Activated CD8-positive, alpha-beta memory T cell treated with anti-CD3 and anti-CD28 coated beads, Interleukin-2, amount 10 ng/mL, durations not matched to agents 7 days and 5 days (primary cell): Measurements from ENCODE around the gene RTKN. TPM values are rescaled to one million over a fixed set of nuclear protein-coding genes. Genes with fewer than 3 reads are reported as not detected.

Source experiments
- ATAC-seq: fragments of 150-1000 bp; cut with Tn5 transposase; one replicate; pipeline ENCODE4 v1.10.0; 2021; ENCODE audit warnings: moderate library complexity
- CTCF ChIA-PET: fragments of 350-600 bp; sonication (Branson Sonifier 250); formaldehyde crosslinking; loops from one replicate; lab custom pipeline; 2021; ENCODE audit warnings: antibody characterized with exemption; lab: Charles Lee
- DNase-seq: peaks from one replicate; pipeline ENCODE4 v3.0.0-alpha.2; 2020
- H3K27ac Mint-ChIP-seq: one replicate; pipeline ENCODE4 v1.8.0; 2021; ENCODE audit warnings: mild to moderate bottlenecking, mixed read lengths
- H3K27me3 Mint-ChIP-seq: one replicate; pipeline ENCODE4 v1.8.0; 2021; ENCODE audit warnings: mixed read lengths
- H3K36me3 Mint-ChIP-seq: one replicate; pipeline ENCODE4 v1.8.0; 2021; ENCODE audit warnings: mild to moderate bottlenecking, mixed read lengths
- H3K4me1 Mint-ChIP-seq: one replicate; pipeline ENCODE4 v1.8.0; 2021; ENCODE audit warnings: mixed read lengths
- H3K4me3 Mint-ChIP-seq: one replicate; pipeline ENCODE4 v1.8.0; 2021; ENCODE audit warnings: mild to moderate bottlenecking, moderate library complexity, mixed read lengths
- H3K9me3 Mint-ChIP-seq: one replicate; pipeline ENCODE4 v1.8.0; 2022; ENCODE audit warnings: low read depth, mixed read lengths
- total RNA-seq, 2 experiments: library from RNA; stranded (reverse); gene quantifications; one replicate each; pipeline ENCODE4 v1.2.3, GENCODE V29; 2021

The RTKN gene
- total RNA-seq, 2 experiments from 2014 or later = 0.50 to 1.9 TPM

- no peak for ATAC-seq
- H3K27ac Mint-ChIP-seq = no peak overlapping the region
- peaks cover 22% of the 10 kb centered on the region for H3K4me1 Mint-ChIP-seq
- CTCF ChIA-PET = interaction anchor here (1.0 to 1.6 kb wide), 3 partner anchors 16 to 36 kb away, joined by 3 read pairs; no protein-coding TSS in a partner anchor
- H3K36me3 Mint-ChIP-seq = no peaks in the 10 kb centered on the region
- peaks cover 21% of the 10 kb centered on the region for H3K27me3 Mint-ChIP-seq
- H3K4me3 Mint-ChIP-seq = no peak overlapping the region
- DNase-seq = no peak
- no peaks in the 10 kb centered on the region for H3K9me3 Mint-ChIP-seq
Measured at GRCh38 chr2:74415762-74416395, 25.9 kb downstream of the RTKN start.

GRCh38 chr2:74414881-74415761, 26.6 kb downstream of the RTKN start:
- Mint-ChIP-seq H3K4me3 (no peak overlapping the region), H3K27ac (no peak overlapping the region)

GRCh38 chr2:74414441-74414840, 27.3 kb downstream of the RTKN start:
- no peak overlapping the region for H3K4me3 Mint-ChIP-seq
- CTCF ChIA-PET = interaction anchor here (0.9 to 1.2 kb wide), 2 partner anchors 13 to 23 kb away, joined by 3 read pairs; no protein-coding TSS in a partner anchor
- DNase-seq (no peak), ATAC-seq (no peak)
- peaks cover 20% of the 10 kb centered on the region for H3K27me3 Mint-ChIP-seq
- H3K27ac Mint-ChIP-seq = no peak overlapping the region
- H3K4me1 Mint-ChIP-seq = peaks cover 16% of the 10 kb centered on the region
- H3K9me3 Mint-ChIP-seq = no peaks in the 10 kb centered on the region
- no peaks in the 10 kb centered on the region for H3K36me3 Mint-ChIP-seq

More at GRCh38 chr2:74414881-74415761, 26.6 kb downstream of the RTKN start:
- Mint-ChIP-seq H3K36me3 (no peaks in the 10 kb centered on the region), H3K4me1 (peaks cover 18% of the 10 kb centered on the region), H3K27me3 (peaks cover 20% of the 10 kb centered on the region), H3K9me3 (no peaks in the 10 kb centered on the region)
- CTCF ChIA-PET = interaction anchor here (0.9 to 1.6 kb wide), 4 partner anchors 14 to 37 kb away, joined by 3 read pairs; no protein-coding TSS in a partner anchor
- DNase-seq = no peak
- ATAC-seq = peak; percentile 37

GRCh38 chr2:74413001-74413698, 28.6 kb downstream of the RTKN start:
- ATAC-seq (no peak), DNase-seq (no peak)
- H3K36me3 Mint-ChIP-seq = no peaks in the 10 kb centered on the region
- CTCF ChIA-PET = interaction anchor here (0.8 to 1.6 kb wide), 2 partner anchors 8 to 78 kb away, joined by 3 to 6 read pairs; partner anchors contain the start of genes C2orf81 and WDR54
- H3K4me3 Mint-ChIP-seq = no peak overlapping the region
- H3K4me1 Mint-ChIP-seq = peaks cover 16% of the 10 kb centered on the region
- H3K9me3 Mint-ChIP-seq = no peaks in the 10 kb centered on the region
- peaks cover 29% of the 10 kb centered on the region for H3K27me3 Mint-ChIP-seq
- no peak overlapping the region for H3K27ac Mint-ChIP-seq

- no peak overlapping the region for H3K27ac Mint-ChIP-seq
- ATAC-seq = no peak
- H3K36me3 Mint-ChIP-seq = no peaks in the 10 kb centered on the region
- no peak for DNase-seq
- H3K4me1 Mint-ChIP-seq = no peaks in the 10 kb centered on the region
- no peaks in the 10 kb centered on the region for H3K9me3 Mint-ChIP-seq
- H3K4me3 Mint-ChIP-seq = no peak overlapping the region
- CTCF ChIA-PET = interaction anchor here (0.7 kb wide), 1 partner anchor 50 kb away, joined by 3 read pairs; the partner anchor contains the start of gene WBP1
- peaks cover 29% of the 10 kb centered on the region for H3K27me3 Mint-ChIP-seq
Measured at GRCh38 chr2:74407682-74408081, 34.1 kb downstream of the RTKN start.

GRCh38 chr2:74406035-74406434, 35.7 kb downstream of the RTKN start:
- no peak overlapping the region for H3K27ac Mint-ChIP-seq
- peak; percentile 27 for ATAC-seq
- no peaks in the 10 kb centered on the region for H3K36me3 Mint-ChIP-seq
- CTCF ChIA-PET = interaction anchor here (1.6 kb wide), 1 partner anchor 15 kb away, joined by 4 read pairs; the partner anchor contains the start of genes C2orf81 and WDR54
- H3K9me3 Mint-ChIP-seq = no peaks in the 10 kb centered on the region
- no peak for DNase-seq
- H3K4me3 Mint-ChIP-seq = no peak overlapping the region
- H3K4me1 Mint-ChIP-seq = no peaks in the 10 kb centered on the region
- peaks cover 33% of the 10 kb centered on the region for H3K27me3 Mint-ChIP-seq

- Mint-ChIP-seq H3K27ac (no peak overlapping the region), H3K27me3 (peaks cover 15% of the 10 kb centered on the region), H3K36me3 (no peaks in the 10 kb centered on the region), H3K4me1 (no peaks in the 10 kb centered on the region), H3K9me3 (no peaks in the 10 kb centered on the region), H3K4me3 (no peak overlapping the region)
- ATAC-seq (no peak), DNase-seq (no peak)
- CTCF ChIA-PET = interaction anchor here (1.0 to 1.8 kb wide), 5 partner anchors 10 to 152 kb away, joined by 3 to 10 read pairs (median 4); no protein-coding TSS in a partner anchor
Measured at GRCh38 chr2:74401891-74402290, 39.8 kb downstream of the RTKN start.

- peaks cover 13% of the 10 kb centered on the region for H3K27me3 Mint-ChIP-seq
- H3K4me3 Mint-ChIP-seq = no peak overlapping the region
- no peaks in the 10 kb centered on the region for H3K4me1 Mint-ChIP-seq
- no peaks in the 10 kb centered on the region for H3K9me3 Mint-ChIP-seq
- no peaks in the 10 kb centered on the region for H3K36me3 Mint-ChIP-seq
- H3K27ac Mint-ChIP-seq = no peak overlapping the region
- CTCF ChIA-PET = interaction anchor here (0.7 to 1.5 kb wide), 6 partner anchors 9 to 172 kb away, joined by 3 to 6 read pairs (median 4); no protein-coding TSS in a partner anchor
- DNase-seq = no peak
- ATAC-seq = peak; percentile 68
Measured at GRCh38 chr2:74399785-74400184, 42.0 kb downstream of the RTKN start.

GRCh38 chr2:74396149-74396548, 45.6 kb downstream of the RTKN start:
- CTCF ChIA-PET = no interaction called here
- H3K4me3 Mint-ChIP-seq = no peak overlapping the region
- H3K27me3 Mint-ChIP-seq = peaks cover 11% of the 10 kb centered on the region
- DNase-seq (no peak), ATAC-seq (no peak)
- H3K36me3 Mint-ChIP-seq = no peaks in the 10 kb centered on the region
- H3K27ac Mint-ChIP-seq = no peak overlapping the region
- no peaks in the 10 kb centered on the region for H3K9me3 Mint-ChIP-seq
- peaks cover 4% of the 10 kb centered on the region for H3K4me1 Mint-ChIP-seq

GRCh38 chr2:74393525-74393924, 48.2 kb downstream of the RTKN start:
- Mint-ChIP-seq H3K27me3 (peaks cover 8% of the 10 kb centered on the region), H3K4me1 (peaks cover 6% of the 10 kb centered on the region), H3K4me3 (no peak overlapping the region), H3K9me3 (no peaks in the 10 kb centered on the region), H3K36me3 (peaks cover 1% of the 10 kb centered on the region), H3K27ac (no peak overlapping the region)
- CTCF ChIA-PET = interaction anchor here (1.0 kb wide), 1 partner anchor 16 kb away, joined by 3 read pairs; no protein-coding TSS in a partner anchor
- no peak for ATAC-seq
- DNase-seq = no peak

- Mint-ChIP-seq H3K4me1 (peaks cover 6% of the 10 kb centered on the region), H3K4me3 (no peak overlapping the region), H3K36me3 (peaks cover 1% of the 10 kb centered on the region), H3K27me3 (peaks cover 8% of the 10 kb centered on the region), H3K9me3 (no peaks in the 10 kb centered on the region), H3K27ac (no peak overlapping the region)
- DNase-seq (no peak), ATAC-seq (no peak)
- CTCF ChIA-PET = interaction anchor here (1.0 to 5.2 kb wide), 21 partner anchors 9 to 568 kb away, joined by 3 to 32 read pairs (median 7); partner anchors contain the start of genes C2orf81, CCDC142, DCTN1 and DQX1
Measured at GRCh38 chr2:74392449-74392743, 49.3 kb downstream of the RTKN start.

GRCh38 chr2:74391580-74392448, 49.9 kb downstream of the RTKN start:
- Mint-ChIP-seq H3K4me1 (peaks cover 6% of the 10 kb centered on the region), H3K27ac (peak overlapping the region; percentile 97), H3K4me3 (peak overlapping the region; percentile 86), H3K36me3 (peaks cover 1% of the 10 kb centered on the region), H3K27me3 (peaks cover 8% of the 10 kb centered on the region), H3K9me3 (no peaks in the 10 kb centered on the region)
- DNase-seq (peak; percentile 96), ATAC-seq (peak; percentile 82)
- CTCF ChIA-PET = interaction anchor here (0.8 to 5.2 kb wide), 39 partner anchors 8 to 685 kb away, joined by 3 to 32 read pairs (median 5); partner anchors contain the start of genes C2orf81, CCDC142, DCTN1 and DQX1
